Measurements from ENCODE around the gene PDE4D. TPM values are rescaled to one million over a fixed set of nuclear protein-coding genes. Genes with fewer than 3 reads are reported as not detected.

Gene PDE4D
- total and polyA plus RNA-seq, 2 donors (not counting 3 experiments of a cell fraction or from before 2014, with no cell fraction given), result 34.5 to 51.2 TPM

DNA sequence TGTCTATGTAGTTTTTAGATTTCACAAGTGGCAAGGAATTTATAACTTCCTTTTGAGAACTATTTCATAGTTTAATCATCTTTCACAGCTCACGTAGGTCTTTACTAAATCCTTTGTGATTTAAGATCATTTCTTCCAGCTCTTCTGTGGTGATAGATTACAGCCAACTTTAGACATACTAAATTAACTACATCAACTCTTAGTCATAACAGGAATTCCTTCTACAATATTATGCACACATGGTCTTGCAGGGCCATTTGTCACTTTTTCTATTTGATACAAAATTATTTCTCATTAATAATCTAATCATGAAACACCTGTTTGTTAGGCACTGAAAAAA, 208.4 kb downstream of the PDE4D start:
- intact Hi-C loops (cut with micrococcal nuclease) (no loop called here), dilution Hi-C loops (cut with MboI; ENCODE audit: extremely low pct_ligation_motif_present, low sequenced_read_pairs) (no loop called here)
- Histone ChIP-seq H3K27ac (ENCODE audit: insufficient read depth, low read depth, low read length) (no peak overlapping the region), H3K27me3 (ENCODE audit: control insufficient read depth in 2 of 2, insufficient read depth in 2 of 2, low read length in 2 of 2) (no peaks in the 10 kb centered on the region), H3K79me2 (ENCODE audit: control insufficient read depth, insufficient read depth, low read length) (no peaks in the 10 kb centered on the region), H3K9me3 (replicated peaks; ENCODE audit: control insufficient read depth, insufficient read depth, low read length) (no peaks in the 10 kb centered on the region), H3K4me3 (replicated peaks in 1 of 3; ENCODE audit: insufficient read depth in 1 of 3, low read depth in 1 of 3, low read length in 3 of 3) (no peak overlapping the region), H3K36me3 (ENCODE audit: control insufficient read depth in 2 of 2, extremely low read depth in 1 of 2, insufficient read depth in 2 of 2, low read length in 2 of 2) (no peaks in the 10 kb centered on the region), H3K9ac (replicated peaks; ENCODE audit: extremely low read depth, insufficient read depth, low read length) (no peak overlapping the region), H3K4me2 (ENCODE audit: insufficient read depth, low read length) (no peak overlapping the region), H4K20me1 (replicated peaks; ENCODE audit: control insufficient read depth, extremely low read depth, insufficient read depth, low read length) (peaks cover 2% of the 10 kb centered on the region), H2AFZ (ENCODE audit: low read depth, low read length) (no peak overlapping the region), H3K4me1 (ENCODE audit: control insufficient read depth, extremely low read depth, insufficient read depth, low read length) (no peaks in the 10 kb centered on the region), H3K9me1 (replicated peaks; ENCODE audit: control insufficient read depth, extremely low read depth, insufficient read depth, low read length) (no peaks in the 10 kb centered on the region)
- no TSS peak for BruUV-seq (replicated peaks)
- ChIA-PET CTCF (interaction anchor here (1.9 to 2.0 kb wide), 2 partner anchors 11 to 12 kb away, joined by 7 to 9 read pairs; no protein-coding TSS in a partner anchor), POLR2A (no interaction called here)
- DNase-seq (ENCODE audit: low read depth, low spot score) (no peak), FAIRE-seq (no peak)
- TF ChIP-seq FOS (IDR thresholded peaks at IDR 0.05; ENCODE audit: borderline replicate concordance, insufficient read depth, low read length) (no peak), GATA2 (IDR thresholded peaks at IDR 0.05; ENCODE audit: insufficient read depth, insufficient read length, low read depth, low read length) (no peak), JUN (IDR thresholded peaks at IDR 0.05; ENCODE audit: borderline replicate concordance, insufficient read depth, insufficient read length, low read depth) (no peak), EZH2 (IDR thresholded peaks at IDR 0.05; ENCODE audit: borderline replicate concordance, low read depth, low read length, severe bottlenecking) (no peak), POLR2A (IDR thresholded peaks at IDR 0.05; ENCODE audit: low read depth, low read length) (no peak), POLR2AphosphoS5 (IDR thresholded peaks at IDR 0.05; ENCODE audit: insufficient read depth, low read depth, low read length) (no peak), MYC (IDR thresholded peaks at IDR 0.05; ENCODE audit: low read depth, low read length) (no peak)
- TF ChIP-seq, protein P1, sequence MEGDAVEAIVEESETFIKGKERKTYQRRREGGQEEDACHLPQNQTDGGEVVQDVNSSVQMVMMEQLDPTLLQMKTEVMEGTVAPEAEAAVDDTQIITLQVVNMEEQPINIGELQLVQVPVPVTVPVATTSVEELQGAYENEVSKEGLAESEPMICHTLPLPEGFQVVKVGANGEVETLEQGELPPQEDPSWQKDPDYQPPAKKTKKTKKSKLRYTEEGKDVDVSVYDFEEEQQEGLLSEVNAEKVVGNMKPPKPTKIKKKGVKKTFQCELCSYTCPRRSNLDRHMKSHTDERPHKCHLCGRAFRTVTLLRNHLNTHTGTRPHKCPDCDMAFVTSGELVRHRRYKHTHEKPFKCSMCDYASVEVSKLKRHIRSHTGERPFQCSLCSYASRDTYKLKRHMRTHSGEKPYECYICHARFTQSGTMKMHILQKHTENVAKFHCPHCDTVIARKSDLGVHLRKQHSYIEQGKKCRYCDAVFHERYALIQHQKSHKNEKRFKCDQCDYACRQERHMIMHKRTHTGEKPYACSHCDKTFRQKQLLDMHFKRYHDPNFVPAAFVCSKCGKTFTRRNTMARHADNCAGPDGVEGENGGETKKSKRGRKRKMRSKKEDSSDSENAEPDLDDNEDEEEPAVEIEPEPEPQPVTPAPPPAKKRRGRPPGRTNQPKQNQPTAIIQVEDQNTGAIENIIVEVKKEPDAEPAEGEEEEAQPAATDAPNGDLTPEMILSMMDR (IDR thresholded peaks at IDR 0.05; ENCODE audit: extremely low read depth in 1 of 2, insufficient read depth in 1 of 2, low read depth in 1 of 2, low read length in 2 of 2), result no peak
- TF ChIP-seq, protein P2, sequence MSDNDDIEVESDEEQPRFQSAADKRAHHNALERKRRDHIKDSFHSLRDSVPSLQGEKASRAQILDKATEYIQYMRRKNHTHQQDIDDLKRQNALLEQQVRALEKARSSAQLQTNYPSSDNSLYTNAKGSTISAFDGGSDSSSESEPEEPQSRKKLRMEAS (IDR thresholded peaks at IDR 0.05; ENCODE audit: insufficient read depth, insufficient read length), result no peak

Data from endothelial cell of umbilical vein (primary cell).